HL-60 (cell line): ENCODE results near the gene APMAP.

Experiments used
- GABPA ChIP-seq: IDR thresholded peaks from 2 replicates; pipeline ENCODE4 v1.6.1; 2012; ENCODE audit warnings: low read depth
- TF ChIP-seq, protein P1 (sequence below): IDR thresholded peaks from one replicate; pipeline ENCODE4 v1.5.1; 2011; ENCODE audit warnings: low read length, control low read depth, inconsistent platforms; ENCODE audit not compliant: insufficient read depth

- TF ChIP-seq, protein P1, sequence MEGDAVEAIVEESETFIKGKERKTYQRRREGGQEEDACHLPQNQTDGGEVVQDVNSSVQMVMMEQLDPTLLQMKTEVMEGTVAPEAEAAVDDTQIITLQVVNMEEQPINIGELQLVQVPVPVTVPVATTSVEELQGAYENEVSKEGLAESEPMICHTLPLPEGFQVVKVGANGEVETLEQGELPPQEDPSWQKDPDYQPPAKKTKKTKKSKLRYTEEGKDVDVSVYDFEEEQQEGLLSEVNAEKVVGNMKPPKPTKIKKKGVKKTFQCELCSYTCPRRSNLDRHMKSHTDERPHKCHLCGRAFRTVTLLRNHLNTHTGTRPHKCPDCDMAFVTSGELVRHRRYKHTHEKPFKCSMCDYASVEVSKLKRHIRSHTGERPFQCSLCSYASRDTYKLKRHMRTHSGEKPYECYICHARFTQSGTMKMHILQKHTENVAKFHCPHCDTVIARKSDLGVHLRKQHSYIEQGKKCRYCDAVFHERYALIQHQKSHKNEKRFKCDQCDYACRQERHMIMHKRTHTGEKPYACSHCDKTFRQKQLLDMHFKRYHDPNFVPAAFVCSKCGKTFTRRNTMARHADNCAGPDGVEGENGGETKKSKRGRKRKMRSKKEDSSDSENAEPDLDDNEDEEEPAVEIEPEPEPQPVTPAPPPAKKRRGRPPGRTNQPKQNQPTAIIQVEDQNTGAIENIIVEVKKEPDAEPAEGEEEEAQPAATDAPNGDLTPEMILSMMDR: no peak
- no peak for TF ChIP-seq GABPA
These were observed 20.2 kb upstream of the APMAP start for GRCh38 chr20:25012616-25013189.
